ENCODE measurements around the gene PRCD. TPM values are rescaled to one million over a fixed set of nuclear protein-coding genes. Genes with fewer than 3 reads are reported as not detected.

PRCD gene
- polyA plus RNA-seq, 1 donor from 2014 or later: 22.5 TPM

DNA sequence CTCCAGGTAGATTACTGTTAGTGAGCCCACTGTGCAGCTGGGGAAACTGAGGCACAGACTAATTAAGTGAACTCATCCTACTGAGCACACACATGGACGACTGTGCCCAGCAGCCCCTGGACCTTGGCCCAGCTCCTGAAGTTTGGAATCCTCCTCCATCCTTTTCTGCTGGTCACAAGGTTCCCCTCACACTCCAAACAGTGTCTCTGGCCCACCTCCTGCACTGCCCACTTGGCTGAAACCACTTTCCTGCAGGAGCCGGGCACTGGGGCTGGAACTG, 42.2 kb upstream of the PRCD start:
- Histone ChIP-seq H2AFZ (ENCODE audit: low read depth, low read length) (no peak overlapping the region), H3K79me2 (replicated peaks; ENCODE audit: insufficient read depth, low read length) (no peaks in the 10 kb centered on the region), H3K27ac (ENCODE audit: low read length) (no peak overlapping the region), H3K9me2 (ENCODE audit: insufficient read depth, low read length) (no peaks in the 10 kb centered on the region), H3K36me3 (ENCODE audit: insufficient read depth, low read length) (no peaks in the 10 kb centered on the region), H3F3A (ENCODE audit: insufficient read depth, low read length, poor library complexity, severe bottlenecking) (no peaks in the 10 kb centered on the region), H3K4me3 (ENCODE audit: low read length) (no peak overlapping the region), H3K9ac (ENCODE audit: low read length) (no peak overlapping the region), H3K4me2 (ENCODE audit: low read length) (no peak overlapping the region), H3K27me3 (ENCODE audit: insufficient read depth, low read depth, low read length) (peaks cover 29% of the 10 kb centered on the region), H3K9me3 (ENCODE audit: low read length) (no peaks in the 10 kb centered on the region), H4K20me1 (ENCODE audit: insufficient read depth) (no peaks in the 10 kb centered on the region)
- TF ChIP-seq SMC3 (conservative IDR thresholded peaks at IDR 0.05; ENCODE audit: poor library complexity): no peak

- no peak overlapping the region for H3K4me2 ChIP-seq (ENCODE audit: low read length)
- no peaks in the 10 kb centered on the region for H3K79me2 ChIP-seq (replicated peaks; ENCODE audit: insufficient read depth, low read length)
- peak overlapping the region; percentile 17 for H3K9ac ChIP-seq (ENCODE audit: low read length)
- H4K20me1 ChIP-seq (ENCODE audit: insufficient read depth): no peaks in the 10 kb centered on the region
- no peaks in the 10 kb centered on the region for H3K9me3 ChIP-seq (ENCODE audit: low read length)
- no peaks in the 10 kb centered on the region for H3K9me2 ChIP-seq (ENCODE audit: insufficient read depth, low read length)
- H2AFZ ChIP-seq (ENCODE audit: low read depth, low read length): no peak overlapping the region
- H3K36me3 ChIP-seq (ENCODE audit: insufficient read depth, low read length): no peaks in the 10 kb centered on the region
- H3K27ac ChIP-seq (ENCODE audit: low read length): no peak overlapping the region
- H3K27me3 ChIP-seq (ENCODE audit: insufficient read depth, low read depth, low read length): peaks cover 29% of the 10 kb centered on the region
- no peak overlapping the region for H3K4me3 ChIP-seq (ENCODE audit: low read length)
- TF ChIP-seq, protein P1, sequence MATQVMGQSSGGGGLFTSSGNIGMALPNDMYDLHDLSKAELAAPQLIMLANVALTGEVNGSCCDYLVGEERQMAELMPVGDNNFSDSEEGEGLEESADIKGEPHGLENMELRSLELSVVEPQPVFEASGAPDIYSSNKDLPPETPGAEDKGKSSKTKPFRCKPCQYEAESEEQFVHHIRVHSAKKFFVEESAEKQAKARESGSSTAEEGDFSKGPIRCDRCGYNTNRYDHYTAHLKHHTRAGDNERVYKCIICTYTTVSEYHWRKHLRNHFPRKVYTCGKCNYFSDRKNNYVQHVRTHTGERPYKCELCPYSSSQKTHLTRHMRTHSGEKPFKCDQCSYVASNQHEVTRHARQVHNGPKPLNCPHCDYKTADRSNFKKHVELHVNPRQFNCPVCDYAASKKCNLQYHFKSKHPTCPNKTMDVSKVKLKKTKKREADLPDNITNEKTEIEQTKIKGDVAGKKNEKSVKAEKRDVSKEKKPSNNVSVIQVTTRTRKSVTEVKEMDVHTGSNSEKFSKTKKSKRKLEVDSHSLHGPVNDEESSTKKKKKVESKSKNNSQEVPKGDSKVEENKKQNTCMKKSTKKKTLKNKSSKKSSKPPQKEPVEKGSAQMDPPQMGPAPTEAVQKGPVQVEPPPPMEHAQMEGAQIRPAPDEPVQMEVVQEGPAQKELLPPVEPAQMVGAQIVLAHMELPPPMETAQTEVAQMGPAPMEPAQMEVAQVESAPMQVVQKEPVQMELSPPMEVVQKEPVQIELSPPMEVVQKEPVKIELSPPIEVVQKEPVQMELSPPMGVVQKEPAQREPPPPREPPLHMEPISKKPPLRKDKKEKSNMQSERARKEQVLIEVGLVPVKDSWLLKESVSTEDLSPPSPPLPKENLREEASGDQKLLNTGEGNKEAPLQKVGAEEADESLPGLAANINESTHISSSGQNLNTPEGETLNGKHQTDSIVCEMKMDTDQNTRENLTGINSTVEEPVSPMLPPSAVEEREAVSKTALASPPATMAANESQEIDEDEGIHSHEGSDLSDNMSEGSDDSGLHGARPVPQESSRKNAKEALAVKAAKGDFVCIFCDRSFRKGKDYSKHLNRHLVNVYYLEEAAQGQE (IDR thresholded peaks at IDR 0.05; ENCODE audit: borderline replicate concordance): peak; percentile 33
- TF ChIP-seq POLR2AphosphoS5 (IDR thresholded peaks at IDR 0.05) (peak; percentile 19), EZH2 (IDR thresholded peaks at IDR 0.05; ENCODE audit: borderline replicate concordance, insufficient read depth, low read length, poor library complexity, severe bottlenecking) (no peak), TAF1 (IDR thresholded peaks at IDR 0.05; ENCODE audit: low read depth) (no peak)
- H3F3A ChIP-seq (ENCODE audit: insufficient read depth, low read length, poor library complexity, severe bottlenecking): no peaks in the 10 kb centered on the region
These were observed 41.6 kb upstream of the PRCD start for GRCh38 chr17:76497979-76498875.

DNA sequence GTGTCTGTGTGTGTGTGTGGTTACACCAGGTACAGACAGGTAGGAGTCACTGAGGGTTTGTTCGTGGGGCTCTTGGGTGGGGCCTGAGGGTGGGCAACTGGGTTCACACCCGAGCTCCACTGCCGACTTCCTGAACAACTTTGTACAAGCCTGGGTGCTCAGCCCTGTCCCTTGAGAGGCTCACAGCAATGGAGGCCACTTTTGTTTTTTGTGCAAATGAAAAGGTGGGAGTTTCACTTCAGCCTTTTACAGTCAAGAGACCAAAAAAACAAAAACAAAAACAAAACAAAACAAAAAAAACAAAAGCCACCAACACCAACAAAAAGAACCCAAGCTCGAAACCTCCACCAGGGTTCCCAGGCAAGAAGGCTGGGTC, 41.0 kb upstream of the PRCD start:
- Histone ChIP-seq H3K9ac (ENCODE audit: low read length) (peak overlapping the region; percentile 17), H2AFZ (ENCODE audit: low read depth, low read length) (no peak overlapping the region), H3K9me2 (ENCODE audit: insufficient read depth, low read length) (no peaks in the 10 kb centered on the region), H3K27me3 (ENCODE audit: insufficient read depth, low read depth, low read length) (peaks cover 29% of the 10 kb centered on the region), H3K79me2 (replicated peaks; ENCODE audit: insufficient read depth, low read length) (no peaks in the 10 kb centered on the region), H3K9me3 (ENCODE audit: low read length) (no peaks in the 10 kb centered on the region), H3K4me2 (ENCODE audit: low read length) (no peak overlapping the region), H3F3A (ENCODE audit: insufficient read depth, low read length, poor library complexity, severe bottlenecking) (no peaks in the 10 kb centered on the region), H3K27ac (ENCODE audit: low read length) (no peak overlapping the region), H4K20me1 (ENCODE audit: insufficient read depth) (no peaks in the 10 kb centered on the region), H3K4me3 (ENCODE audit: low read length) (no peak overlapping the region), H3K36me3 (ENCODE audit: insufficient read depth, low read length) (no peaks in the 10 kb centered on the region)
- TF ChIP-seq POLR2AphosphoS5 (IDR thresholded peaks at IDR 0.05): no peak
- TF ChIP-seq RAD21 (conservative IDR thresholded peaks at IDR 0.05): no peak
- no peak for TF ChIP-seq TAF1 (IDR thresholded peaks at IDR 0.05; ENCODE audit: low read depth)
